Skeletal muscle satellite cell (primary cell): ENCODE measurements around the gene NPSR1.

ENCODE experiments used
- H3K27me3 ChIP-seq: 2 replicates; pipeline ENCODE4 v1.7.0; 2013; ENCODE audit warnings: low read length; ENCODE audit not compliant: control insufficient read depth, insufficient read depth
- H3K36me3 ChIP-seq: 2 replicates; pipeline ENCODE4 v1.7.0; 2013; ENCODE audit warnings: mild to moderate bottlenecking, control low read depth, low read length; ENCODE audit not compliant: insufficient read depth
- H3K4me1 ChIP-seq: 2 replicates; pipeline ENCODE4 v1.7.0; 2013; ENCODE audit warnings: low read length; ENCODE audit not compliant: control insufficient read depth, insufficient read depth
- H3K4me2 ChIP-seq: 2 replicates; pipeline ENCODE4 v1.7.0; 2013; ENCODE audit warnings: mild to moderate bottlenecking, low read length
- H3K4me3 ChIP-seq: 2 replicates; pipeline ENCODE4 v1.7.0; 2013; ENCODE audit warnings: low read length
- H3K9ac ChIP-seq: 2 replicates; pipeline ENCODE4 v1.7.0; 2013; ENCODE audit warnings: mild to moderate bottlenecking, low read depth, low read length, moderate library complexity
- H3K9me3 ChIP-seq: replicated peaks from 2 replicates; pipeline ENCODE4 v1.7.0; 2013; ENCODE audit warnings: mild to moderate bottlenecking, control low read depth, low read length

The NPSR1 gene

GRCh38 chr7:34723338-34723737, 65.3 kb downstream of the NPSR1 start:
- Histone ChIP-seq H3K9me3 (no peaks in the 10 kb centered on the region), H3K36me3 (no peaks in the 10 kb centered on the region), H3K4me1 (no peaks in the 10 kb centered on the region), H3K9ac (no peak overlapping the region), H3K27me3 (no peaks in the 10 kb centered on the region), H3K4me3 (no peak overlapping the region), H3K4me2 (no peak overlapping the region)

- Histone ChIP-seq H3K27me3 (no peaks in the 10 kb centered on the region), H3K4me2 (no peak overlapping the region), H3K4me3 (no peak overlapping the region), H3K9me3 (no peaks in the 10 kb centered on the region), H3K9ac (no peak overlapping the region), H3K4me1 (no peaks in the 10 kb centered on the region), H3K36me3 (no peaks in the 10 kb centered on the region)
Observed at GRCh38 chr7:34723866-34724490, 66.0 kb downstream of the NPSR1 start.

GRCh38 chr7:34726221-34726620, 68.2 kb downstream of the NPSR1 start:
- no peaks in the 10 kb centered on the region for H3K27me3 ChIP-seq
- no peaks in the 10 kb centered on the region for H3K9me3 ChIP-seq

GRCh38 chr7:34727464-34727995, 69.5 kb downstream of the NPSR1 start:
- H3K4me1 ChIP-seq: no peaks in the 10 kb centered on the region
- H3K36me3 ChIP-seq: no peaks in the 10 kb centered on the region

More at GRCh38 chr7:34726221-34726620, 68.2 kb downstream of the NPSR1 start:
- no peak overlapping the region for H3K4me3 ChIP-seq
- H3K36me3 ChIP-seq: no peaks in the 10 kb centered on the region
- H3K9ac ChIP-seq: no peak overlapping the region
- no peaks in the 10 kb centered on the region for H3K4me1 ChIP-seq
- no peak overlapping the region for H3K4me2 ChIP-seq

GRCh38 chr7:34728156-34728555, 70.1 kb downstream of the NPSR1 start:
- no peak overlapping the region for H3K9ac ChIP-seq
- no peaks in the 10 kb centered on the region for H3K36me3 ChIP-seq
- no peaks in the 10 kb centered on the region for H3K27me3 ChIP-seq
- no peak overlapping the region for H3K4me3 ChIP-seq
- no peak overlapping the region for H3K4me2 ChIP-seq
- no peaks in the 10 kb centered on the region for H3K4me1 ChIP-seq
- no peaks in the 10 kb centered on the region for H3K9me3 ChIP-seq

More at GRCh38 chr7:34727464-34727995, 69.5 kb downstream of the NPSR1 start:
- no peak overlapping the region for H3K4me2 ChIP-seq
- no peaks in the 10 kb centered on the region for H3K9me3 ChIP-seq
- no peaks in the 10 kb centered on the region for H3K27me3 ChIP-seq
- H3K9ac ChIP-seq: no peak overlapping the region
- no peak overlapping the region for H3K4me3 ChIP-seq

- Histone ChIP-seq H3K9me3 (no peaks in the 10 kb centered on the region), H3K4me1 (no peaks in the 10 kb centered on the region), H3K4me2 (no peak overlapping the region), H3K4me3 (no peak overlapping the region), H3K27me3 (no peaks in the 10 kb centered on the region), H3K36me3 (no peaks in the 10 kb centered on the region), H3K9ac (no peak overlapping the region)
Observed at GRCh38 chr7:34734771-34735170, 76.8 kb downstream of the NPSR1 start.

GRCh38 chr7:34735526-34735925, 77.5 kb downstream of the NPSR1 start:
- H3K4me2 ChIP-seq: no peak overlapping the region
- no peaks in the 10 kb centered on the region for H3K27me3 ChIP-seq
- no peaks in the 10 kb centered on the region for H3K36me3 ChIP-seq
- no peak overlapping the region for H3K9ac ChIP-seq
- no peaks in the 10 kb centered on the region for H3K9me3 ChIP-seq
- H3K4me3 ChIP-seq: no peak overlapping the region
- H3K4me1 ChIP-seq: no peaks in the 10 kb centered on the region

GRCh38 chr7:34739651-34740300, 81.8 kb downstream of the NPSR1 start:
- no peak overlapping the region for H3K4me2 ChIP-seq
- no peaks in the 10 kb centered on the region for H3K27me3 ChIP-seq
- no peak overlapping the region for H3K4me3 ChIP-seq
- H3K9ac ChIP-seq: no peak overlapping the region
- no peaks in the 10 kb centered on the region for H3K36me3 ChIP-seq
- no peaks in the 10 kb centered on the region for H3K9me3 ChIP-seq
- no peaks in the 10 kb centered on the region for H3K4me1 ChIP-seq

- Histone ChIP-seq H3K9ac (no peak overlapping the region), H3K4me2 (no peak overlapping the region), H3K4me3 (no peak overlapping the region), H3K9me3 (no peaks in the 10 kb centered on the region), H3K27me3 (no peaks in the 10 kb centered on the region), H3K36me3 (no peaks in the 10 kb centered on the region), H3K4me1 (no peaks in the 10 kb centered on the region)
Observed at GRCh38 chr7:34740840-34741239, 82.8 kb downstream of the NPSR1 start.

- H3K27me3 ChIP-seq: no peaks in the 10 kb centered on the region
- H3K9me3 ChIP-seq: no peaks in the 10 kb centered on the region
- H3K4me2 ChIP-seq: no peak overlapping the region
- no peaks in the 10 kb centered on the region for H3K36me3 ChIP-seq
- H3K9ac ChIP-seq: no peak overlapping the region
- H3K4me3 ChIP-seq: no peak overlapping the region
- peaks cover 11% of the 10 kb centered on the region for H3K4me1 ChIP-seq
Observed at GRCh38 chr7:34747176-34747781, 89.3 kb downstream of the NPSR1 start.

GRCh38 chr7:34747867-34748727, 90.1 kb downstream of the NPSR1 start:
- Histone ChIP-seq H3K9me3 (no peaks in the 10 kb centered on the region), H3K36me3 (no peaks in the 10 kb centered on the region), H3K27me3 (no peaks in the 10 kb centered on the region), H3K4me2 (no peak overlapping the region), H3K4me1 (peaks cover 11% of the 10 kb centered on the region), H3K4me3 (no peak overlapping the region), H3K9ac (no peak overlapping the region)
